GM19468 (cell line): ENCODE results near the gene RNF6.

Source experiments
- ATAC-seq: cut with Tn5 transposase; IDR thresholded peaks from one replicate; pipeline ENCODE4 v1.9.1; 2021; ENCODE audit warnings: mild to moderate bottlenecking, moderate library complexity, moderate number of reproducible peaks; ENCODE audit not compliant: unreplicated experiment; ENCODE audit errors: extremely low read depth

RNF6 gene

GRCh38 chr13:26227166-26227971 is 5.3 kb upstream of the RNF6 start:
- ATAC-seq = no peak

GRCh38 chr13:26225896-26226617 is 3.9 kb upstream of the RNF6 start:
- no peak for ATAC-seq

- no peak for ATAC-seq
Observed at GRCh38 chr13:26222520-26223046, 469 bp upstream of the RNF6 start.

- no peak for ATAC-seq
Observed at GRCh38 chr13:26221399-26221720, 754 bp downstream of the RNF6 start.

- no peak for ATAC-seq
Observed at GRCh38 chr13:26220575-26220974, 1.5 kb downstream of the RNF6 start.

- no peak for ATAC-seq
Observed at GRCh38 chr13:26219726-26220125, 2.4 kb downstream of the RNF6 start.

- ATAC-seq = no peak
Observed at GRCh38 chr13:26216042-26216441, 6.1 kb downstream of the RNF6 start.

- no peak for ATAC-seq
Observed at GRCh38 chr13:26213982-26214381, 8.1 kb downstream of the RNF6 start.

GRCh38 chr13:26213345-26213744 is 8.8 kb downstream of the RNF6 start:
- ATAC-seq = no peak

- no peak for ATAC-seq
Observed at GRCh38 chr13:26208287-26208686, 13.8 kb downstream of the RNF6 start.

- ATAC-seq = no peak
Observed at GRCh38 chr13:26202365-26202972, 19.6 kb downstream of the RNF6 start.

GRCh38 chr13:26200811-26201210 is 21.3 kb downstream of the RNF6 start:
- no peak for ATAC-seq

- no peak for ATAC-seq
Observed at GRCh38 chr13:26198116-26198515, 24.0 kb downstream of the RNF6 start.

GRCh38 chr13:26197298-26197697 is 24.8 kb downstream of the RNF6 start:
- no peak for ATAC-seq

- ATAC-seq = no peak
Observed at GRCh38 chr13:26186995-26187394, 35.1 kb downstream of the RNF6 start.

GRCh38 chr13:26186118-26186870 is 35.8 kb downstream of the RNF6 start:
- ATAC-seq = peak; percentile 72

- no peak for ATAC-seq
Observed at GRCh38 chr13:26185720-26186117, 36.4 kb downstream of the RNF6 start.

GRCh38 chr13:26184791-26185250 is 37.3 kb downstream of the RNF6 start:
- peak; percentile 23 for ATAC-seq

- no peak for ATAC-seq
Observed at GRCh38 chr13:26183416-26183815, 38.7 kb downstream of the RNF6 start.

- no peak for ATAC-seq
Observed at GRCh38 chr13:26179344-26179743, 42.8 kb downstream of the RNF6 start.
